GM18858 (cell line): ENCODE results near the gene PCNT.
A peak's percentile ranks its signal among the peaks of the same experiment; 100 is the strongest.

Experiments used
- ATAC-seq: cut with Tn5 transposase; IDR thresholded peaks from one replicate; pipeline ENCODE4 v1.9.1; 2021; ENCODE audit not compliant: unreplicated experiment

The PCNT gene, protein sequence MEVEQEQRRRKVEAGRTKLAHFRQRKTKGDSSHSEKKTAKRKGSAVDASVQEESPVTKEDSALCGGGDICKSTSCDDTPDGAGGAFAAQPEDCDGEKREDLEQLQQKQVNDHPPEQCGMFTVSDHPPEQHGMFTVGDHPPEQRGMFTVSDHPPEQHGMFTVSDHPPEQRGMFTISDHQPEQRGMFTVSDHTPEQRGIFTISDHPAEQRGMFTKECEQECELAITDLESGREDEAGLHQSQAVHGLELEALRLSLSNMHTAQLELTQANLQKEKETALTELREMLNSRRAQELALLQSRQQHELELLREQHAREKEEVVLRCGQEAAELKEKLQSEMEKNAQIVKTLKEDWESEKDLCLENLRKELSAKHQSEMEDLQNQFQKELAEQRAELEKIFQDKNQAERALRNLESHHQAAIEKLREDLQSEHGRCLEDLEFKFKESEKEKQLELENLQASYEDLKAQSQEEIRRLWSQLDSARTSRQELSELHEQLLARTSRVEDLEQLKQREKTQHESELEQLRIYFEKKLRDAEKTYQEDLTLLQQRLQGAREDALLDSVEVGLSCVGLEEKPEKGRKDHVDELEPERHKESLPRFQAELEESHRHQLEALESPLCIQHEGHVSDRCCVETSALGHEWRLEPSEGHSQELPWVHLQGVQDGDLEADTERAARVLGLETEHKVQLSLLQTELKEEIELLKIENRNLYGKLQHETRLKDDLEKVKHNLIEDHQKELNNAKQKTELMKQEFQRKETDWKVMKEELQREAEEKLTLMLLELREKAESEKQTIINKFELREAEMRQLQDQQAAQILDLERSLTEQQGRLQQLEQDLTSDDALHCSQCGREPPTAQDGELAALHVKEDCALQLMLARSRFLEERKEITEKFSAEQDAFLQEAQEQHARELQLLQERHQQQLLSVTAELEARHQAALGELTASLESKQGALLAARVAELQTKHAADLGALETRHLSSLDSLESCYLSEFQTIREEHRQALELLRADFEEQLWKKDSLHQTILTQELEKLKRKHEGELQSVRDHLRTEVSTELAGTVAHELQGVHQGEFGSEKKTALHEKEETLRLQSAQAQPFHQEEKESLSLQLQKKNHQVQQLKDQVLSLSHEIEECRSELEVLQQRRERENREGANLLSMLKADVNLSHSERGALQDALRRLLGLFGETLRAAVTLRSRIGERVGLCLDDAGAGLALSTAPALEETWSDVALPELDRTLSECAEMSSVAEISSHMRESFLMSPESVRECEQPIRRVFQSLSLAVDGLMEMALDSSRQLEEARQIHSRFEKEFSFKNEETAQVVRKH (N-terminal part only)

DNA sequence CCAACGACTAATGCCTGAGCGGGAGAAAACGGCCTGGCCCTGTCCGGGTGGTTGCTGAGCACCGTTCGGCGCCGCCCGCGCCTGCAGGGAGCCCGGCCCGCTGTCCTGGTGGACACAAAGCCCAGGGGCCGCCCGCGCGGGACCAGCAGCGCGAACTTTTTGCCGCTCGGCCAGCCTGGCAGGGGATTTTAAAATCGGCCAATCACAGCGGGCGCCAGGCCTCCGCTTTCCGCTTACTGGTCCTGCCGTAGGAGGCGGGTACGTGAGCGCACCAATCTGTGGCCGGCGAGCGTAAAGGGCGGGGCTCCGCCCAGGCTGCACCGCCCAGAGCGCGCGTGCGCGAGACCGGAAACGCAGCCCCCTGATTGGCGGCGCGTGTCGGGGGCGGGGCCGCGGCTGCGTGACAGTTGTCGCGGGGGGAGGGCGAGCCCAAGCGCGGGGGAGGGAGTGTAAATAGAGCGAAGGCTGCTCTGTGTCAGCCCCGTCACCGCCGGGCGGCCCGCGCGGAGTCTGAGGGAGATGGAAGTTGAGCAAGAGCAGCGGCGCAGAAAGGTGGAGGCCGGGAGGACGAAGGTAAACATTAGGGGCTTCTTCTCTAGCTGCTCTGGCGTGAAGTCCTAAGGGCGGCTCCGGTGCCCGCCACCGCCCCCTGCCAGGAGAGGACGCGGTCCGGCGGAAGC is at the start of gene PCNT, which contains the start of gene C21orf58:
PCNT (plus strand) TSS at position 447 of the 680 bp plus-strand sequence; CDS start at position 520, 73 bp downstream.
C21orf58 (minus strand) TSS at position 161 of the 680 bp plus-strand sequence. CDS start 1,132 bp downstream, outside the sequence.
- peak; percentile 76 for ATAC-seq

GRCh38 chr21:46274797-46275390 is 49.1 kb upstream of the PCNT start:
- no peak for ATAC-seq

DNA sequence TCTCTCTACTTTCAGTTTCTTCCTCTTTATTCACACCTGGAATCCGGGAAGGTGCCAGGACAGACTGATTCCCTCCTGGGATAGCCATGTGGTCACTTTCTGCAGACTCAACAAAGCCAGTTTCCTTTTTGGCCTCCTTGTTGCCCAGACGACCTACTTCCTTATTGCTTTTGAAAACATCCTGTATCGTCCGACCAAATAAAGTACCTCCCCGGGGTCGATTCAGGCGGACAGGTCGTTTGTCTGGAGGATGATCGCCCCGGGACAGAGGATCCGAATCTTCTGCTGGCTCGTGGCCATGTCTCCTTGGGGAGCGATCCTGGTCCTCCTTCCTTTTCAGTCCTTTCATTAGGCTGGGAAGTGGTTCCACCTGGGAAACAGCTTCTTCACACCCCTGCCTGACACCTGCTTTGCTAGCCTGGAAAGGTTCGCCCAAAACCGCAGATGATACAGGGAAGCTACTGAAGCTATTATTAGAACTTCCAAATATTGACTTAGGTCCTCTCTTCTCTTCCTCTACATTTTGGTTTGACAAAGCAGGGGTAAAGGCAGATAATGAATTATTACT is 39.8 kb upstream of the PCNT start:
- no peak for ATAC-seq

- ATAC-seq = no peak
Observed at GRCh38 chr21:46284733-46285132, 39.2 kb upstream of the PCNT start.

DNA sequence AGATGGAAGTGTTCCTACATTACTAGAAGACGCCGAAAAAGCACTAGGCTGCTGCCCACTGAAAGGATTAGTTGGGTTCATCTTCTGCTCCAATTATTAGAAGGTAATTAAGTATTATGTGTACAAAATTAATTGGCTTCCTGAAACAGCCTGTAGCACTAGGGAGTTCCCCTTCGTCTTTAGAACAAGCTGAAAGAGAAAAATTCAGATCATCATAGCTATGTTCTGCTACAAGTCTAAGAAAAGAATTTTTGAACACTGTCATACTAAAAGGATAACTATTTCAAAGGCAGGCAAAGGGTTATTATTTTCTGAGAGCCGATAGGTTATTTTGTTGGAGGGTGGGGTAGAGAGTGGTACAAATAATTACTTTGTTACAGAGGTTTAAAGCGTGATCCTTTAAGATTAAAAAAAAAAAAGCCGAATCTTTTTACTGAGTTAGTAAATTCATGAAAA is 38.7 kb upstream of the PCNT start, which contains the start of gene MCM3AP:
MCM3AP (minus strand) TSS at position 406 of the 456 bp plus-strand sequence; CDS start at position 81, 325 bp downstream.
- ATAC-seq = no peak

- ATAC-seq = peak; percentile 62
Observed at GRCh38 chr21:46285761-46286647, 38.0 kb upstream of the PCNT start, which contains the start of gene YBEY. TSS of gene YBEY (plus strand) at chr21:46286342. CDS start at chr21:46286914, 572 bp downstream.

DNA sequence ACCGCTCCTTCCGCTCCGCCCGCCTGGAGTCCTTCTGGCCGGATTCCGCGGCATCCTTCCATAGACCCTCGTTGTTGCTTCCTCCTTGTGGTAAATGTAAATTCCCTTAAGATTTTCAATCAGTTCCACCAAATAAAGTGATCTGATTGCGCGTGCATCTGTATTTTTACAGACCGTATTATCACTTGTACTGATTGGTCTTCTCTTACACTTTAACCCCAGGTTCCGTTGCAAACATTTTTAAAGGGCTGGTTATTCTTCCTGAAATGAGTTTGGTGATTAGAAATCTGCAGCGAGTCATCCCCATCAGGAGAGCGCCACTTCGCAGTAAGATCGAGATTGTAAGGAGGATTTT is 37.3 kb upstream of the PCNT start:
- ATAC-seq = peak; percentile 22

GRCh38 chr21:46287541-46287940 is 36.4 kb upstream of the PCNT start:
- ATAC-seq = no peak

GRCh38 chr21:46289655-46290179 is 34.2 kb upstream of the PCNT start:
- no peak for ATAC-seq

DNA sequence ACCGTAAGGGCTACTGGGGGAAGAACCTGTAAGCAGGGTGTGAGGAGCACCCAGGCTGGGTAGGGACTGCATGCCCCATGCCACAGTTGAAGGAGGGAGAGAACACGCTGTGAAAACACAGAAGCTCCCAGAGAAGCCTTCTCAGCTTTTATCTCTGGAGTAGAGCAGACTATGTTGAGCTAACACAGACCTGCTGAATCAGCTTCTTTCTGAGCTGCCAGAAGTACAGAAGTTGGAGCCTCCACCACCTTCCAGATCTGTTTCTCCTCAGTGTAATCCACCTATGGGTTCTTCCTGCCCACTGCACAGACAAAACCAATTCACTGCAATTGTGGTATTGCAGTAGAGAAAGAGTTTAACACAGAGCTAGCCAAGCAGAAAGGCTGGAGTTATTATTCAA is 32.4 kb upstream of the PCNT start:
- no peak for ATAC-seq

- ATAC-seq = no peak
Observed at GRCh38 chr21:46294647-46295176, 29.2 kb upstream of the PCNT start.

DNA sequence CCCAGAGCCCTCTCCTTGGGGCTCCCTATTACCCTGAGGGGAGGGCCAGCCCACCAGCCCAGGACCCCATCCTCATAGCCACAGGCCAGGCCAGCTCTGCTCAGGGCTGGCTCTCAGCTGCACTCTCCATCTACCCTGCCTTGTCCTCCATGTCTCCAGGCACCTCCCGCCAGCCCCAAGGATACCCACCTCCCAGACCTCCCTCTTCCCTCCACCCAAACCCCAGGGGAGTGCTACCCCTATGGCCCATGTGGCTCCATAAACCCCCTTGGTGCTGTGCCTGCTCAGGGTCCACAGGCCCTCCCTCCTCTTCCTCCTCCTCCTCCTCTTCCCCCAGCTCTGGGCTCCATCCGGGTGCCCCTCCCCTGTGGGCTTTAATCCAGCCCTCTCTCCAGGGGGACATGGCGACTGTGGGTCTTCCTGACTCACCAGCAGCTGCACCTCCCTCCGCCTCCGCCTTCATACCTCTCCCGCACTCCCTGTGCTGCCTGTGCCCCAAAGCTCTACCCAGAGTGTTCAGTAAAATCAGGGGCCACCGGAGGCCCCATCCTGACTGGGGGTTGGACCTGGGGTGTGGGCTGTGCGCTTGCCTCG is 28.7 kb upstream of the PCNT start:
- ATAC-seq = no peak

GRCh38 chr21:46295996-46296752 is 27.8 kb upstream of the PCNT start:
- no peak for ATAC-seq

- ATAC-seq = no peak
Observed at GRCh38 chr21:46297338-46298271, 26.4 kb upstream of the PCNT start.

DNA sequence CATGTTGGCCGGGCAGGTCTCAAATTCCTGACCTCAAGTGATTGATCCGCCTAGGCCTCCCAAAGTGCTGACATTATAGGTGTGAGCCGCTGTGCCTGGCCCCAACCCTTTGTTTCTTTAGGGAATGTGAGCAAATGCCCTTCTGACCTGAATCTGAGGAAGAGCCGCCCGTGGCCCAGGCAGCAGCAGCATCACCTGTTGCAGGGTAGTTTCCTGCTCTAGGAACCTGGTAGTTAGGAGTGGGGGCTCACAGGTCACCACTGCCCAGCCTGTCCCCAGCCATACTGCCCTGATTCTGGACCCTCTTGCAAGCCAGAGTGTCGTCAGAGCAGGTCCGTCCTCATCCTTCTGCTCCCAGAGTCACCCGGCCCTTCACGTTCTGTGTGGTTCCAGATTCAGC is 24.8 kb upstream of the PCNT start:
- ATAC-seq = no peak

DNA sequence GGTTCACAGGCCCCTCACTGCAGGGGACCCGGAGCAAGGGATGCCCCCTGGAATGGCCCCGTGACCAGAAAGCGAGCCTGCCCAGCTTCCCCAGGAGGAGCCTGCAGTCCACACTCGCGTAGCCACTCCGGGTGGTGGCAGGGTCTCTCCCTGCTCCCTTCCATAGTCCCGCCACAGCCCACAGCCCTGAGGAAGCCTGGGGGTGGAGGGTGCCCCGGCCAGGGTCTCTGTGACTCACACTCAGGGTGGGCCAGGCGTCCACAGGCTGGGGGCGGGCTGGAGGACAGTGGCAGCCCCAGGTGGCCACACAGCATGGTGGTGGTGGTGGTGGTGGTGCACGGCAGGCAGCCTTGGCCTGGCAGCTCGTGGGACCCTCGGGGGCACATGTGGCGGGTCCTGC is 22.2 kb upstream of the PCNT start:
- no peak for ATAC-seq
